ENCODE results near the gene PRR5L.
"Not testable (repeated sequence)": the region's sequence is repeated elsewhere in the genome, so short reads cannot be mapped to it uniquely, and the experiment has no call there.

PRR5L gene

GRCh38 chr11:36469881-36470802 is 174.1 kb downstream of the PRR5L start:
- FAIRE-seq = no peak

GRCh38 chr11:36471577-36471976 is 175.5 kb downstream of the PRR5L start:
- FAIRE-seq = no peak

GRCh38 chr11:36475192-36475591 is 179.1 kb downstream of the PRR5L start:
- no peak for FAIRE-seq

GRCh38 chr11:36478700-36479329 is 182.7 kb downstream of the PRR5L start:
- FAIRE-seq = peak; percentile 19

- no peak for FAIRE-seq
Measured at GRCh38 chr11:36480833-36481232, 184.7 kb downstream of the PRR5L start.

- not testable (repeated sequence) for FAIRE-seq
Measured at GRCh38 chr11:36483042-36483441, 187.0 kb downstream of the PRR5L start.

- no peak for FAIRE-seq
Measured at GRCh38 chr11:36485298-36486002, 189.4 kb downstream of the PRR5L start.

GRCh38 chr11:36487619-36488018 is 191.5 kb downstream of the PRR5L start:
- FAIRE-seq = no peak

GRCh38 chr11:36488096-36488495 is 192.0 kb downstream of the PRR5L start:
- FAIRE-seq = no peak

GRCh38 chr11:36490026-36490806 is 194.1 kb downstream of the PRR5L start:
- FAIRE-seq = no peak

- peak; percentile 87 for FAIRE-seq
Measured at GRCh38 chr11:36492724-36493304, 196.7 kb downstream of the PRR5L start.

- FAIRE-seq = no peak
Measured at GRCh38 chr11:36493332-36493731, 197.2 kb downstream of the PRR5L start.

- no peak for FAIRE-seq
Measured at GRCh38 chr11:36498721-36499120, 202.6 kb downstream of the PRR5L start.

GRCh38 chr11:36499315-36499714 is 203.2 kb downstream of the PRR5L start:
- no peak for FAIRE-seq

- no peak for FAIRE-seq
Measured at GRCh38 chr11:36500315-36500721, 204.2 kb downstream of the PRR5L start.

- no peak for FAIRE-seq
Measured at GRCh38 chr11:36501236-36501635, 205.1 kb downstream of the PRR5L start.

GRCh38 chr11:36507824-36508489 is 211.9 kb downstream of the PRR5L start:
- no peak for FAIRE-seq

GRCh38 chr11:36508743-36509142 is 212.7 kb downstream of the PRR5L start:
- no peak for FAIRE-seq

- FAIRE-seq = no peak
Measured at GRCh38 chr11:36509201-36509639, 213.1 kb downstream of the PRR5L start.

- no peak for FAIRE-seq
Measured at GRCh38 chr11:36509694-36510593, 213.9 kb downstream of the PRR5L start, which contains the start of gene TRAF6. Gene TRAF6, minus strand, starts transcription at chr11:36510272. Its CDS starts 8,757 bp downstream, at chr11:36501515.

GRCh38 chr11:36510594-36510942 is 214.5 kb downstream of the PRR5L start:
- FAIRE-seq = no peak
